AG04450 (cell line): ENCODE measurements around the gene CHDH. TPM values are rescaled to one million over a fixed set of nuclear protein-coding genes. Genes with fewer than 3 reads are reported as not detected.
A peak's percentile ranks its signal among the peaks of the same experiment; 100 is the strongest.

ENCODE experiments used
- CTCF ChIA-PET: fragments of 300-600, 350-600 bp; formaldehyde crosslinking; extraction: SDS; loops from one replicate; lab custom pipeline; 2022; ENCODE audit warnings: antibody characterized with exemption, inconsistent platforms; lab: Charles Lee
- POLR2A ChIA-PET: fragments of 350-600 bp; formaldehyde crosslinking; extraction: SDS; loops from one replicate; lab custom pipeline; 2021; ENCODE audit warnings: antibody characterized with exemption, inconsistent platforms; lab: Yijun Ruan, JAX
- DNase-seq: peaks from one replicate; pipeline ENCODE4 v3.0.0-alpha.2; 2011; ENCODE audit warnings: low read depth, low spot score
- H3K27ac ChIP-seq: one replicate; pipeline ENCODE4 v1.5.1; 2012; ENCODE audit warnings: low read depth, low read length, control low read depth
- H3K27me3 ChIP-seq: one replicate; pipeline ENCODE4 v1.6.0; 2012; ENCODE audit warnings: low read length; ENCODE audit not compliant: control insufficient read depth, insufficient read depth
- H3K4me3 ChIP-seq: 2 replicates; pipeline ENCODE4 v1.5.1; 2011; ENCODE audit warnings: mild to moderate bottlenecking, low read depth, low read length, control low read depth
- H3K9me3 ChIP-seq: 2 replicates; pipeline ENCODE4 v1.5.1; 2012; ENCODE audit warnings: low read length; ENCODE audit not compliant: control insufficient read depth, insufficient read depth
- CTCF ChIP-seq: IDR thresholded peaks from 2 replicates; pipeline ENCODE4 v1.5.1; 2011; ENCODE audit warnings: low read depth, low read length, control low read depth, inconsistent platforms
- polyA plus RNA-seq: library from polyadenylated mRNA; depleted of rRNA; stranded (reverse); fragments of >200 nt; gene quantifications from 2 replicates; pipeline ENCODE4 v1.2.3, GENCODE V29; 2011

Gene CHDH
- polyA plus RNA-seq, 1 experiment, result 0.01 TPM

GRCh38 chr3:53806182-53807116, 39.8 kb downstream of the CHDH start:
- peaks cover 4% of the 10 kb centered on the region; the same call in 1 of the 2 replicates for H3K9me3 ChIP-seq
- peak; percentile 21 for DNase-seq
- ChIA-PET POLR2A (no interaction called here), CTCF (no interaction called here)
- H3K4me3 ChIP-seq, result no peak overlapping the region
- H3K27me3 ChIP-seq, result no peaks in the 10 kb centered on the region
- TF ChIP-seq CTCF, result 0 out of 2 replicates have a peak, but pooled peaks have one; percentile 4
- peak overlapping the region; percentile 52 for H3K27ac ChIP-seq

DNA sequence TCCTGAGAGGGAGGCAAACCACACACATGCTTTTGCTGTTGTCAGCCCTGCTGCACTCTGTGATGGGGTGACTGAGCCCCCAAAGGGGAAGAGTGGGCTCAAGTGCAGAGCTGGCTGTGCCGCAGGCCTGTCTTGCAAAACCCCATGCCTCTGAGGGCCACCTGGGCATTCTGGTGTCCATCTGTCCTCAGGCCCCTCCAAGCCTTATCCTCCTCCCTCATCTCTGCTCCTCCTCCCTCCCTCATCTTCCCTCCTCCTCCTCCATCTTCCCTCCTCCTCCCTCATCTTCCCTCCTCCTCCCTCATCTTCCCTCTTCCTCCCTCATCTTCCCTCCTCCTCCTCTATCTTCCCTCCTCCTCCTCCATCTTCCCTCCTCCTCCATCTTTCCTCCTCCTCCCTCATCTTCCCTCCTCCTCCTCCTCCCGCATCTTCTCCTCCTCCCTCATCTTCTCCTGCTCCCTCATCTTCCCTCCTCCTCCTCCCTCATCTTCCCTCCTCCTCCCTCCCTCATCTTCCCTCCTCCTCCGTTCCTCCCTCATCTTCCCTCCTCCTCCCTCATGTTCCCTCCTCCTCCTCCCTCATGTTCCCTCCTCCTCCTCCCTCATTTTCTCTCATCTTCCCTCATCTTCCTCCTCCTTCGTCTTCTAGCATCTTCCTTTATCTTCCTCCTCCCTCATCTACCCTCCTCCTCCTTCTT, 40.6 kb downstream of the CHDH start:
- Histone ChIP-seq H3K27me3 (no peaks in the 10 kb centered on the region), H3K9me3 (peaks cover 4% of the 10 kb centered on the region; the same call in 1 of the 2 replicates), H3K27ac (peak overlapping the region; percentile 68), H3K4me3 (no peak overlapping the region)
- ChIA-PET CTCF (interaction anchor here (0.5 kb wide), 1 partner anchor 32 kb away, joined by 3 read pairs; no protein-coding TSS in a partner anchor), POLR2A (no interaction called here)
- no peak for DNase-seq
- TF ChIP-seq CTCF, result no peak

- H3K27me3 ChIP-seq, result no peaks in the 10 kb centered on the region
- peak; percentile 56 for DNase-seq
- ChIA-PET POLR2A (no interaction called here), CTCF (interaction anchor here (0.5 kb wide), 1 partner anchor 33 kb away, joined by 3 read pairs; no protein-coding TSS in a partner anchor)
- no peak overlapping the region for H3K4me3 ChIP-seq
- peaks cover 4% of the 10 kb centered on the region; the same call in 1 of the 2 replicates for H3K9me3 ChIP-seq
- H3K27ac ChIP-seq, result peak overlapping the region; percentile 68
- TF ChIP-seq CTCF, result no peak
Observed at GRCh38 chr3:53804697-53805462, 41.3 kb downstream of the CHDH start.

DNA sequence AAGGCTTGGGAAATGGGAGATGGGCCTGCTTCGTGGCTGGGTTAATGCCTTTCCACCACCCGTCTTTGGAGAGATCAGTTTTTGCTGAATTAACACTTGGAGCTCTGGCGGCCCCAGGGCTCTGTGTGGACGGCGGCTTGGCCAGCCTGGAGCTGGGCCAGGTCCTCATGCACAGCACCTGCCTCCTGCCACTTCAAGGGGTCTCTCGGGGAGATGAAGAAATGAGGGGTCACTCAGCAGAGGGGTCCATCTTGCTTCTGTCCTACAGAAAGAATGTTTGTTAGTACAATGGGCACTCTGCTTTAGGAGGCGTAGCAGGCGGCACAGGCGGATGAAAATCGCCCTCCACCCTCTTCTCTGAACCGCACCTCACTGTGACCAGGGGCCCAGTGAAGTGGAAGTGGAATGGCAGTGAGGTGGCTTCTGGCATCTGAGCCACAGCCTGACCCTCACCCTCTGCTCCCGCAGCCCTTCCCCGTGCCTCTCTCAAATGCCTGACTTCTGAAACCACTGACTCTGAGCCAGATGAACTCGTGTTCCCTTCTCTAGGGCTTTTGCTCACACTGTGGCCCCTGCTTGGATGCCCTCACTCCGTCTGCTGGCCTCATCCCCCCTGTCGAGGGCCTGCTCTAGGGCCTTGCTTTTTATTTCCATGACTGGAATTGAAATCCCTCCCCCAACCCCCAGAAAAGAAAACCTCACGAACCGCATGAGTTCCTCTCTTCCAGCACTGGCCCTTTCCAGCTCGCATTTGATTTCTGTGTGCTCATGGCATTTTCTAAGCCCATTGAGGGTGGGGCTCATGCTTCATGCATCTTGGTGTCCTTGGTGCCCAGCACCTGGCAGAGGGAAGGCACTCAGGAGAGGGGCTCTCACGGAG, 42.2 kb downstream of the CHDH start:
- CTCF ChIA-PET, result no interaction called here
- H3K27ac ChIP-seq, result no peak overlapping the region
- no peak for TF ChIP-seq CTCF
- peaks cover 4% of the 10 kb centered on the region; the same call in 1 of the 2 replicates for H3K9me3 ChIP-seq
- H3K27me3 ChIP-seq, result no peaks in the 10 kb centered on the region
- no peak overlapping the region for H3K4me3 ChIP-seq
- POLR2A ChIA-PET, result no interaction called here
- no peak for DNase-seq
